Body of pancreas (tissue), 4 donors: ENCODE measurements around the gene CAPZA2.

Experiments
- POLR2A ChIP-seq, 3 donors: fragments of 450-650 bp; IDR thresholded peaks; one replicate each; pipeline ENCODE4 v1.6.1; 2016; ENCODE audit warnings: antibody characterized with exemption in 3 of 3, mild to moderate bottlenecking in 2 of 3
- TF ChIP-seq, protein P1 (sequence below), 7 experiments: fragments of 450-650 bp in 4 of 7; fragments of 200-600 bp in 3 of 7; sonication (generic) in 3 of 7; IDR thresholded peaks; one replicate each; pipeline ENCODE4 v1.5.1; 2016 to 2019; ENCODE audit warnings: antibody characterized with exemption in 7 of 7

DNA sequence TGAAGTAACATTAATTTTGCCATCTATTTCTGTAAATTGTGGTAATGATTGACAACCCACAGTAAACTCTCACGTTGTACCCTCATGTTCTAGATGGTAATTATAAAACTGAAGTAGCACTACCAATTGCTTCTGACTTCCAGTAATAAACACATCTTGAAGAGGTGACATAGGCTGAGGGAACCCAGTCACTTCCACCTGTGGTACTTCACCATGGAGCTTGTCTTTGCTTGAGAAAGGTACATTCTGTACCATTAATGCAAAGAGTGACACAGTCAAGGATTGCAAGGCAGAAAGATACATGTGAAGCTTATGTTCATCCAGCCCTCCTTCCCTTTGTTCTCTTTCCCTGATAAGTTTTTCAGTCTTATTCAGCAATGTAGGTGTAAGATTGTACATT, 11.2 kb downstream of the CAPZA2 start:
- TF ChIP-seq, protein P1, sequence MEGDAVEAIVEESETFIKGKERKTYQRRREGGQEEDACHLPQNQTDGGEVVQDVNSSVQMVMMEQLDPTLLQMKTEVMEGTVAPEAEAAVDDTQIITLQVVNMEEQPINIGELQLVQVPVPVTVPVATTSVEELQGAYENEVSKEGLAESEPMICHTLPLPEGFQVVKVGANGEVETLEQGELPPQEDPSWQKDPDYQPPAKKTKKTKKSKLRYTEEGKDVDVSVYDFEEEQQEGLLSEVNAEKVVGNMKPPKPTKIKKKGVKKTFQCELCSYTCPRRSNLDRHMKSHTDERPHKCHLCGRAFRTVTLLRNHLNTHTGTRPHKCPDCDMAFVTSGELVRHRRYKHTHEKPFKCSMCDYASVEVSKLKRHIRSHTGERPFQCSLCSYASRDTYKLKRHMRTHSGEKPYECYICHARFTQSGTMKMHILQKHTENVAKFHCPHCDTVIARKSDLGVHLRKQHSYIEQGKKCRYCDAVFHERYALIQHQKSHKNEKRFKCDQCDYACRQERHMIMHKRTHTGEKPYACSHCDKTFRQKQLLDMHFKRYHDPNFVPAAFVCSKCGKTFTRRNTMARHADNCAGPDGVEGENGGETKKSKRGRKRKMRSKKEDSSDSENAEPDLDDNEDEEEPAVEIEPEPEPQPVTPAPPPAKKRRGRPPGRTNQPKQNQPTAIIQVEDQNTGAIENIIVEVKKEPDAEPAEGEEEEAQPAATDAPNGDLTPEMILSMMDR (IDR thresholded peaks at IDR 0.05): no peak
- no peak for TF ChIP-seq POLR2A (IDR thresholded peaks at IDR 0.05)
